Neural cell (in vitro differentiated cells): ENCODE data around the gene ILF2. TPM values are rescaled to one million over a fixed set of nuclear protein-coding genes. Genes with fewer than 3 reads are reported as not detected.

Source experiments
- H2AFZ ChIP-seq: fragments of 200-600, 300-800 bp; sonication (generic), shearing (Covaris generic); 2 replicates; pipeline ENCODE4 v1.6.0; 2014; ENCODE audit warnings: low read depth, mild to moderate bottlenecking, antibody characterized with exemption, low read length, moderate library complexity
- H3F3A ChIP-seq: fragments of 200-600 bp; shearing (Covaris generic); 2 replicates; pipeline ENCODE4 v1.6.1; 2016; ENCODE audit warnings: mild to moderate bottlenecking, moderate library complexity, mixed read lengths, antibody characterized with exemption, low read length; ENCODE audit not compliant: insufficient read depth, poor library complexity, severe bottlenecking
- H3K27ac ChIP-seq: fragments of 200-600, 300-800 bp; sonication (generic), shearing (Covaris generic); 2 replicates; pipeline ENCODE4 v1.5.1; 2014; ENCODE audit warnings: mild to moderate bottlenecking, low read length, moderate library complexity
- H3K27me3 ChIP-seq: fragments of 300-800, 200-600 bp; sonication (generic), shearing (Covaris generic); 2 replicates; pipeline ENCODE4 v1.6.0; 2014; ENCODE audit warnings: mild to moderate bottlenecking, low read depth, low read length, moderate library complexity; ENCODE audit not compliant: insufficient read depth
- H3K36me3 ChIP-seq: fragments of 300-800, 200-600 bp; sonication (generic), shearing (Covaris generic); 2 replicates; pipeline ENCODE4 v1.5.1; 2014; ENCODE audit warnings: mild to moderate bottlenecking, antibody characterized with exemption, low read length, moderate library complexity; ENCODE audit not compliant: insufficient read depth
- H3K4me2 ChIP-seq: fragments of 300-800, 200-600 bp; sonication (generic), shearing (Covaris generic); 2 replicates; pipeline ENCODE4 v1.6.0; 2014; ENCODE audit warnings: mild to moderate bottlenecking, low read length
- H3K4me3 ChIP-seq: fragments of 300-800, 200-600 bp; sonication (generic), shearing (Covaris generic); 2 replicates; pipeline ENCODE4 v1.5.1; 2014; ENCODE audit warnings: mild to moderate bottlenecking, low read length, moderate library complexity
- H3K79me2 ChIP-seq: fragments of 200-600 bp; shearing (Covaris generic); replicated peaks from 2 replicates; pipeline ENCODE4 v1.6.0; 2014; ENCODE audit warnings: mild to moderate bottlenecking, low read length, moderate library complexity; ENCODE audit not compliant: insufficient read depth
- H3K9ac ChIP-seq: fragments of 300-800, 200-600 bp; sonication (generic), shearing (Covaris generic); 2 replicates; pipeline ENCODE4 v1.6.1; 2016; ENCODE audit warnings: mild to moderate bottlenecking, low read length, mixed read lengths
- H3K9me2 ChIP-seq: fragments of 200-600 bp; shearing (Covaris generic); 2 replicates; pipeline ENCODE4 v1.6.1; 2016; ENCODE audit warnings: mild to moderate bottlenecking, low read length, mixed read lengths; ENCODE audit not compliant: insufficient read depth
- H3K9me3 ChIP-seq: fragments of 200-600, 300-800 bp; sonication (generic), shearing (Covaris generic); 2 replicates; pipeline ENCODE4 v1.6.1; 2016; ENCODE audit warnings: mild to moderate bottlenecking, mixed run types, low read length, moderate library complexity, mixed read lengths
- H4K20me1 ChIP-seq: fragments of 200-600 bp; shearing (Covaris generic); 2 replicates; pipeline ENCODE4 v1.6.1; 2016; ENCODE audit warnings: mild to moderate bottlenecking, mixed run types; ENCODE audit not compliant: insufficient read depth
- EP300 ChIP-seq: fragments of 450-650 bp; conservative IDR thresholded peaks from 2 replicates; pipeline ENCODE4 v1.6.1; 2014; ENCODE audit warnings: antibody characterized with exemption, mild to moderate bottlenecking, moderate library complexity; ENCODE audit not compliant: poor library complexity, severe bottlenecking
- EZH2 ChIP-seq: fragments of 200-600, 300-800 bp; shearing (Covaris generic), sonication (generic); IDR thresholded peaks from 2 replicates; pipeline ENCODE4 v1.6.1; 2014; ENCODE audit warnings: antibody characterized with exemption, low read length, borderline replicate concordance, mild to moderate bottlenecking; ENCODE audit not compliant: insufficient read depth, poor library complexity, severe bottlenecking
- MXI1 ChIP-seq: fragments of 450-650 bp; conservative IDR thresholded peaks from 2 replicates; pipeline ENCODE4 v1.6.1; 2014; ENCODE audit warnings: antibody characterized with exemption, mild to moderate bottlenecking; ENCODE audit not compliant: poor library complexity, severe bottlenecking
- POLR2AphosphoS5 ChIP-seq: IDR thresholded peaks from 2 replicates; pipeline ENCODE4 v1.6.1; 2012
- RAD21 ChIP-seq: fragments of 450-650 bp; conservative IDR thresholded peaks from 2 replicates; pipeline ENCODE4 v1.6.1; 2014; ENCODE audit warnings: antibody characterized with exemption, mild to moderate bottlenecking, moderate library complexity
- SMC3 ChIP-seq: fragments of 450-650 bp; conservative IDR thresholded peaks from 2 replicates; pipeline ENCODE4 v1.6.1; 2014; ENCODE audit warnings: antibody characterized with exemption, mild to moderate bottlenecking, moderate library complexity; ENCODE audit not compliant: poor library complexity
- TAF1 ChIP-seq: IDR thresholded peaks from 2 replicates; pipeline ENCODE4 v1.6.1; 2012; ENCODE audit warnings: low read depth
- polyA plus RNA-seq: library from polyadenylated mRNA; depleted of rRNA; stranded (reverse); fragments of >200 nt; gene quantifications from 2 replicates; pipeline ENCODE4 v1.2.3, GENCODE V29; 2014
- TF ChIP-seq, protein P1 (sequence below): fragments of 450-650 bp; IDR thresholded peaks from 2 replicates; pipeline ENCODE4 v1.5.1; 2014; ENCODE audit warnings: antibody characterized with exemption, mild to moderate bottlenecking, moderate library complexity; ENCODE audit not compliant: poor library complexity, severe bottlenecking
- TF ChIP-seq, protein P2 (sequence below): IDR thresholded peaks from 2 replicates; pipeline ENCODE4 v1.6.1; 2012; ENCODE audit warnings: borderline replicate concordance

Gene ILF2
- polyA plus RNA-seq, 1 donor from 2014 or later = 410 TPM

DNA sequence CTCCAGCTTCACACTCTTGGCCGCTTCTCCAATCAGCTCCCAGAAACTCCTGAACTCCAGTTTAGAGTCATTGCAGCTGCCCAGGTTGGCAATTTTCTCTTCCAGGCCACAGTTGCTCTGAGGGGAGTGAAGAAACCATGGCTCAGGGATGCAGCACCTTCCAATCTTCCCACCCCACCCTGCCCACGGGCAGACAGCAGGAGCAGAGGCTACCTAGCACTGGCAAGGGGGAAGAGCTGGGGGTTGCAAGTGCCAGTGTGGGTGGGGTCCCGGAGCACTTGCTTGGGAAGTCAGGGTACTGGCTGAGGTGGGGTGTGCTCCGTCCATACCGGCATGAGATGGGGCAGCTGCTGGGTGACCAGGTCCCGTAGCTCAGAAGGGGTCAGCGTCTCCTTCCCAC is 55.9 kb downstream of the ILF2 start:
- H3K36me3 ChIP-seq = no peaks in the 10 kb centered on the region
- H3K79me2 ChIP-seq = no peaks in the 10 kb centered on the region
- H3K27ac ChIP-seq = no peak overlapping the region
- H3K9ac ChIP-seq = no peak overlapping the region
- no peaks in the 10 kb centered on the region for H4K20me1 ChIP-seq
- H3F3A ChIP-seq = no peaks in the 10 kb centered on the region
- H3K4me3 ChIP-seq = no peak overlapping the region
- no peaks in the 10 kb centered on the region for H3K9me3 ChIP-seq
- no peak overlapping the region for H3K4me2 ChIP-seq
- H3K27me3 ChIP-seq = no peaks in the 10 kb centered on the region
- TF ChIP-seq SMC3 = no peak
- TF ChIP-seq, protein P1, sequence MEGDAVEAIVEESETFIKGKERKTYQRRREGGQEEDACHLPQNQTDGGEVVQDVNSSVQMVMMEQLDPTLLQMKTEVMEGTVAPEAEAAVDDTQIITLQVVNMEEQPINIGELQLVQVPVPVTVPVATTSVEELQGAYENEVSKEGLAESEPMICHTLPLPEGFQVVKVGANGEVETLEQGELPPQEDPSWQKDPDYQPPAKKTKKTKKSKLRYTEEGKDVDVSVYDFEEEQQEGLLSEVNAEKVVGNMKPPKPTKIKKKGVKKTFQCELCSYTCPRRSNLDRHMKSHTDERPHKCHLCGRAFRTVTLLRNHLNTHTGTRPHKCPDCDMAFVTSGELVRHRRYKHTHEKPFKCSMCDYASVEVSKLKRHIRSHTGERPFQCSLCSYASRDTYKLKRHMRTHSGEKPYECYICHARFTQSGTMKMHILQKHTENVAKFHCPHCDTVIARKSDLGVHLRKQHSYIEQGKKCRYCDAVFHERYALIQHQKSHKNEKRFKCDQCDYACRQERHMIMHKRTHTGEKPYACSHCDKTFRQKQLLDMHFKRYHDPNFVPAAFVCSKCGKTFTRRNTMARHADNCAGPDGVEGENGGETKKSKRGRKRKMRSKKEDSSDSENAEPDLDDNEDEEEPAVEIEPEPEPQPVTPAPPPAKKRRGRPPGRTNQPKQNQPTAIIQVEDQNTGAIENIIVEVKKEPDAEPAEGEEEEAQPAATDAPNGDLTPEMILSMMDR = no peak
- TF ChIP-seq RAD21 = no peak
- no peak for TF ChIP-seq EZH2
- TF ChIP-seq MXI1 = no peak
- no peak for TF ChIP-seq TAF1
- TF ChIP-seq EP300 = no peak
- TF ChIP-seq, protein P2, sequence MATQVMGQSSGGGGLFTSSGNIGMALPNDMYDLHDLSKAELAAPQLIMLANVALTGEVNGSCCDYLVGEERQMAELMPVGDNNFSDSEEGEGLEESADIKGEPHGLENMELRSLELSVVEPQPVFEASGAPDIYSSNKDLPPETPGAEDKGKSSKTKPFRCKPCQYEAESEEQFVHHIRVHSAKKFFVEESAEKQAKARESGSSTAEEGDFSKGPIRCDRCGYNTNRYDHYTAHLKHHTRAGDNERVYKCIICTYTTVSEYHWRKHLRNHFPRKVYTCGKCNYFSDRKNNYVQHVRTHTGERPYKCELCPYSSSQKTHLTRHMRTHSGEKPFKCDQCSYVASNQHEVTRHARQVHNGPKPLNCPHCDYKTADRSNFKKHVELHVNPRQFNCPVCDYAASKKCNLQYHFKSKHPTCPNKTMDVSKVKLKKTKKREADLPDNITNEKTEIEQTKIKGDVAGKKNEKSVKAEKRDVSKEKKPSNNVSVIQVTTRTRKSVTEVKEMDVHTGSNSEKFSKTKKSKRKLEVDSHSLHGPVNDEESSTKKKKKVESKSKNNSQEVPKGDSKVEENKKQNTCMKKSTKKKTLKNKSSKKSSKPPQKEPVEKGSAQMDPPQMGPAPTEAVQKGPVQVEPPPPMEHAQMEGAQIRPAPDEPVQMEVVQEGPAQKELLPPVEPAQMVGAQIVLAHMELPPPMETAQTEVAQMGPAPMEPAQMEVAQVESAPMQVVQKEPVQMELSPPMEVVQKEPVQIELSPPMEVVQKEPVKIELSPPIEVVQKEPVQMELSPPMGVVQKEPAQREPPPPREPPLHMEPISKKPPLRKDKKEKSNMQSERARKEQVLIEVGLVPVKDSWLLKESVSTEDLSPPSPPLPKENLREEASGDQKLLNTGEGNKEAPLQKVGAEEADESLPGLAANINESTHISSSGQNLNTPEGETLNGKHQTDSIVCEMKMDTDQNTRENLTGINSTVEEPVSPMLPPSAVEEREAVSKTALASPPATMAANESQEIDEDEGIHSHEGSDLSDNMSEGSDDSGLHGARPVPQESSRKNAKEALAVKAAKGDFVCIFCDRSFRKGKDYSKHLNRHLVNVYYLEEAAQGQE = no peak
- no peak for TF ChIP-seq POLR2AphosphoS5
- H2AFZ ChIP-seq = no peak overlapping the region
- no peaks in the 10 kb centered on the region for H3K9me2 ChIP-seq

DNA sequence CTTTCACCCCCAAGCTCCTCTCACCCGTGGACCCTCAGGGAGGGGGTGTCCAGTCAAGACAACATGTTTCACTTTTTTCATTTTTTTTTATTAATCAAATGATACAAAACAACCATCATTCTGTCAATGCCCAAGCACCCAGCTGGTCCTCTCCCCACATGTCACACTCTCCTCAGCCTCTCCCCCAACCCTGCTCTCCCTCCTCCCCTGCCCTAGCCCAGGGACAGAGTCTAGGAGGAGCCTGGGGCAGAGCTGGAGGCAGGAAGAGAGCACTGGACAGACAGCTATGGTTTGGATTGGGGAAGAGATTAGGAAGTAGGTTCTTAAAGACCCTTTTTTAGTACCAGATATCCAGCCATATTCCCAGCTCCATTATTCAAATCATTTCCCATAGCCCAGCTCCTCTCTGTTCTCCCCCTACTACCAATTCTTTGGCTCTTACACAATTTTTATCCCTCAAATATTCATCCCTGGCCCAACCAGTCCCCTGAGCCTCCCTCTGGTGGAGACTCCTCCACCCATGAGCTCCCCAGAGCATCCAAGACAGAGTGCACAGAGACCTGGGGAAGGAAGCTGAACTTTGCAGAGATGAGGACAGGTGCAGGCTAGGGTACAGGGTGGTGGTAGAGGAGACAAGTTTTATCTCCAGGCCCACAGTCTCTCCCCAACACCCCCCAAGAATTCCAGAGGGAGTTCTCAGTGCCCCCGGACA is 56.4 kb downstream of the ILF2 start:
- TF ChIP-seq TAF1 (no peak), EP300 (no peak), EZH2 (no peak)
- TF ChIP-seq, protein P2 = no peak
- TF ChIP-seq, protein P1 = no peak
- H3K9me3 ChIP-seq = no peaks in the 10 kb centered on the region
- H3K36me3 ChIP-seq = no peaks in the 10 kb centered on the region
- no peaks in the 10 kb centered on the region for H3F3A ChIP-seq
- H3K4me3 ChIP-seq = no peak overlapping the region
- no peak overlapping the region for H3K4me2 ChIP-seq
- H4K20me1 ChIP-seq = no peaks in the 10 kb centered on the region
- H3K27ac ChIP-seq = no peak overlapping the region
- H3K27me3 ChIP-seq = no peaks in the 10 kb centered on the region
- H3K79me2 ChIP-seq = no peaks in the 10 kb centered on the region
- no peak overlapping the region for H3K9ac ChIP-seq
- no peak overlapping the region for H2AFZ ChIP-seq
- H3K9me2 ChIP-seq = no peaks in the 10 kb centered on the region
